ENCODE data around the gene KIF5A.

Gene KIF5A

GRCh38 chr12:57545809-57546437 lies 3.9 kb upstream of the KIF5A start:
- peak overlapping the region; percentile 95 for H3K9ac ChIP-seq (ENCODE audit: low read length)
- H3K79me2 ChIP-seq (ENCODE audit: insufficient read depth, low read length): peaks cover 24% of the 10 kb centered on the region; the same call in 1 of the 2 replicates
- H3F3A ChIP-seq (ENCODE audit: insufficient read depth): no peaks in the 10 kb centered on the region
- H2AFZ ChIP-seq (ENCODE audit: low read depth, low read length, severe bottlenecking): no peak overlapping the region
- no peaks in the 10 kb centered on the region for H3K9me2 ChIP-seq (replicated peaks; ENCODE audit: insufficient read depth, low read length)
- no peaks in the 10 kb centered on the region for H3K9me3 ChIP-seq (ENCODE audit: insufficient read depth, low read length)
- TF ChIP-seq CTCF (IDR thresholded peaks at IDR 0.05; ENCODE audit: insufficient read depth, low read length, poor library complexity, severe bottlenecking): no peak
- no peak for TF ChIP-seq EZH2phosphoT487 (conservative IDR thresholded peaks at IDR 0.05; ENCODE audit: low read length)
- peak overlapping the region; percentile 62 for H3K4me2 ChIP-seq (ENCODE audit: low read depth, low read length, poor library complexity, severe bottlenecking)
- H3K27me3 ChIP-seq (ENCODE audit: low read length): no peaks in the 10 kb centered on the region
- H3K36me3 ChIP-seq (ENCODE audit: low read length): no peaks in the 10 kb centered on the region
- no peak overlapping the region for H3K27ac ChIP-seq (ENCODE audit: low read depth, low read length)
- H3K4me3 ChIP-seq (ENCODE audit: insufficient read depth, low read length, poor library complexity, severe bottlenecking): peak overlapping the region; percentile 87
- no peaks in the 10 kb centered on the region for H4K20me1 ChIP-seq (ENCODE audit: low read depth, low read length)

GRCh38 chr12:57546438-57547287 lies 3.2 kb upstream of the KIF5A start, which contains the start of gene DCTN2:
DCTN2 (minus strand) TSS chr12:57547192; CDS start chr12:57547063, 129 bp downstream.
- peak within 1 kb of the TSS; percentile 83 for H3K4me2 ChIP-seq (ENCODE audit: low read depth, low read length, poor library complexity, severe bottlenecking)
- H3F3A ChIP-seq (ENCODE audit: insufficient read depth): no peaks in the 10 kb centered on the region
- no peaks in the 10 kb centered on the region for H3K36me3 ChIP-seq (ENCODE audit: low read length)
- peak within 1 kb of the TSS; percentile 87 for H3K4me3 ChIP-seq (ENCODE audit: insufficient read depth, low read length, poor library complexity, severe bottlenecking)
- H3K9me3 ChIP-seq (ENCODE audit: insufficient read depth, low read length): no peaks in the 10 kb centered on the region
- peaks cover 24% of the 10 kb centered on the region; the same call in 1 of the 2 replicates for H3K79me2 ChIP-seq (ENCODE audit: insufficient read depth, low read length)
- no peak for TF ChIP-seq EZH2phosphoT487 (conservative IDR thresholded peaks at IDR 0.05; ENCODE audit: low read length)
- TF ChIP-seq CTCF (IDR thresholded peaks at IDR 0.05; ENCODE audit: insufficient read depth, low read length, poor library complexity, severe bottlenecking): no peak
- peak within 1 kb of the TSS; percentile 95 for H3K9ac ChIP-seq (ENCODE audit: low read length)
- peak within 1 kb of the TSS; percentile 85 for H2AFZ ChIP-seq (ENCODE audit: low read depth, low read length, severe bottlenecking)
- H3K27me3 ChIP-seq (ENCODE audit: low read length): no peaks in the 10 kb centered on the region
- no peaks in the 10 kb centered on the region for H3K9me2 ChIP-seq (replicated peaks; ENCODE audit: insufficient read depth, low read length)
- H3K27ac ChIP-seq (ENCODE audit: low read depth, low read length): no peak within 1 kb of the TSS; the same call in 1 of the 2 replicates
- H4K20me1 ChIP-seq (ENCODE audit: low read depth, low read length): no peaks in the 10 kb centered on the region

GRCh38 chr12:57547288-57548012 lies 2.4 kb upstream of the KIF5A start:
- no peaks in the 10 kb centered on the region for H3F3A ChIP-seq (ENCODE audit: insufficient read depth)
- H3K36me3 ChIP-seq (ENCODE audit: low read length): no peaks in the 10 kb centered on the region
- TF ChIP-seq CTCF (IDR thresholded peaks at IDR 0.05; ENCODE audit: insufficient read depth, low read length, poor library complexity, severe bottlenecking): no peak
- no peak for TF ChIP-seq EZH2phosphoT487 (conservative IDR thresholded peaks at IDR 0.05; ENCODE audit: low read length)
- H3K27ac ChIP-seq (ENCODE audit: low read depth, low read length): no peak overlapping the region
- peak overlapping the region; percentile 83 for H3K4me2 ChIP-seq (ENCODE audit: low read depth, low read length, poor library complexity, severe bottlenecking)
- H3K9ac ChIP-seq (ENCODE audit: low read length): peak overlapping the region; percentile 95
- peak overlapping the region; percentile 85 for H2AFZ ChIP-seq (ENCODE audit: low read depth, low read length, severe bottlenecking)
- H3K9me2 ChIP-seq (replicated peaks; ENCODE audit: insufficient read depth, low read length): no peaks in the 10 kb centered on the region
- no peaks in the 10 kb centered on the region for H3K9me3 ChIP-seq (ENCODE audit: insufficient read depth, low read length)
- H3K4me3 ChIP-seq (ENCODE audit: insufficient read depth, low read length, poor library complexity, severe bottlenecking): peak overlapping the region; percentile 50
- H4K20me1 ChIP-seq (ENCODE audit: low read depth, low read length): no peaks in the 10 kb centered on the region
- H3K27me3 ChIP-seq (ENCODE audit: low read length): no peaks in the 10 kb centered on the region
- H3K79me2 ChIP-seq (ENCODE audit: insufficient read depth, low read length): peaks cover 24% of the 10 kb centered on the region; the same call in 1 of the 2 replicates

Measured in SU-DHL-6 (cell line).